Right lung (tissue), 5 donors: ENCODE measurements around the gene NF1. TPM values are rescaled to one million over a fixed set of nuclear protein-coding genes. Genes with fewer than 3 reads are reported as not detected.

Source experiments
- polyA plus RNA-seq, 5 donors: library from polyadenylated mRNA; unstranded; fragments of 120-200 nt; gene quantifications; one replicate each; pipeline versions ENCODE4 v1.2.1 to v1.2.3, GENCODE V29; 2013; ENCODE audit warnings: inconsistent platforms in 1 of 5, low replicate concordance in 1 of 5; ENCODE audit not compliant: insufficient read length in 5 of 5, insufficient read depth in 1 of 5

The NF1 gene
- polyA plus RNA-seq, 5 donors, result 28.4 to 50.1 (median 47.0) TPM

Other genes starting within 250 kb of the NF1 start
- gene TEFM, start 188.7 kb upstream of the NF1 start, polyA plus RNA-seq, result 10 to 100 TPM; 20.4 to 28.6 (median 25.3) TPM
- gene ADAP2, start 173.0 kb upstream of the NF1 start, polyA plus RNA-seq, result 1 to 10 TPM; 4.5 to 5.6 (median 5.2) TPM
- gene RNF135, start 123.9 kb upstream of the NF1 start, polyA plus RNA-seq, result 10 to 100 TPM; 14.8 to 17.6 (median 17.1) TPM
- 10 to 100 TPM in 1 of 5 donors, 1 to 10 TPM in 4; 1.6 to 10.6 (median 5.2) TPM for gene OMG, start 202.3 kb downstream of the NF1 start, polyA plus RNA-seq
- gene EVI2B, start 219.1 kb downstream of the NF1 start, polyA plus RNA-seq, result 1 to 10 TPM; 2.4 to 3.6 (median 2.9) TPM
- 1 to 10 TPM; 1.8 to 3.9 (median 2.6) TPM for gene EVI2A, start 226.6 kb downstream of the NF1 start, polyA plus RNA-seq